A673 (cell line): Measurements from ENCODE around the gene SLC12A1. TPM values are rescaled to one million over a fixed set of nuclear protein-coding genes. Genes with fewer than 3 reads are reported as not detected.

Experiments
- BruUV-seq: library from RNA; stranded (reverse); fragments of 400-500 nt; replicated peaks from 2 replicates; lab custom pipeline; 2021; lab: Mats Ljungman, UMichigan
- CTCF ChIA-PET: fragments of 300-600 bp; sonication (Branson Sonifier 250); formaldehyde crosslinking; loops from one replicate; lab custom pipeline; 2022; ENCODE audit warnings: antibody characterized with exemption; lab: Charles Lee
- POLR2A ChIA-PET: fragments of 300-600 bp; sonication (Branson Sonifier 250); formaldehyde crosslinking; loops from one replicate; lab custom pipeline; 2022; ENCODE audit warnings: antibody characterized with exemption; ENCODE audit not compliant: low non-redundant PET; lab: Charles Lee
- DNase-seq: peaks from one replicate; pipeline ENCODE4 v3.0.0-alpha.2; 2015; ENCODE audit warnings: low spot score
- H3K27ac ChIP-seq: fragments of 200-600 bp; sonication (generic); 2 replicates; pipeline ENCODE4 v1.5.1; 2016; ENCODE audit warnings: mixed run types, low read depth, mild to moderate bottlenecking, mixed read lengths, antibody characterized with exemption, low read length; ENCODE audit not compliant: poor library complexity, severe bottlenecking
- H3K27me3 ChIP-seq: fragments of 200-600 bp; sonication (generic); replicated peaks from 2 replicates; pipeline ENCODE4 v1.6.1; 2017; ENCODE audit warnings: mixed run types, low read depth, mild to moderate bottlenecking, mixed read lengths, antibody characterized with exemption, low read length; ENCODE audit not compliant: insufficient read depth, poor library complexity
- H3K36me3 ChIP-seq: fragments of 200-600 bp; sonication (generic); 2 replicates; pipeline ENCODE4 v1.6.1; 2016; ENCODE audit warnings: mixed run types, mild to moderate bottlenecking, mixed read lengths, antibody characterized with exemption, low read length; ENCODE audit not compliant: insufficient read depth, poor library complexity, severe bottlenecking
- H3K4me1 ChIP-seq: fragments of 200-600 bp; sonication (generic); 2 replicates; pipeline ENCODE4 v1.6.1; 2017; ENCODE audit warnings: mixed run types, mild to moderate bottlenecking, mixed read lengths, antibody characterized with exemption, low read length; ENCODE audit not compliant: insufficient read depth, poor library complexity, severe bottlenecking
- H3K4me3 ChIP-seq: fragments of 200-600 bp; sonication (generic); 2 replicates; pipeline ENCODE4 v1.5.1; 2016; ENCODE audit warnings: low read depth, mixed run types, mild to moderate bottlenecking, mixed read lengths, low read length; ENCODE audit not compliant: poor library complexity, severe bottlenecking
- H3K9me3 ChIP-seq: fragments of 200-600 bp; sonication (generic); 2 replicates; pipeline ENCODE4 v1.6.1; 2016; ENCODE audit warnings: mixed run types, low read depth, mild to moderate bottlenecking, mixed read lengths, antibody characterized with exemption, low read length; ENCODE audit not compliant: poor library complexity, severe bottlenecking
- CTCF ChIP-seq: fragments of 300-800, 200-600 bp; sonication (generic); conservative IDR thresholded peaks from 2 replicates; pipeline ENCODE4 v1.5.1; 2017; ENCODE audit warnings: low read depth, mild to moderate bottlenecking, antibody characterized with exemption, low read length, moderate library complexity, mixed read lengths
- EZH2 ChIP-seq: fragments of 200-600 bp; sonication (generic); IDR thresholded peaks from 2 replicates; pipeline ENCODE4 v1.6.1; 2017; ENCODE audit warnings: borderline replicate concordance, low read depth, mild to moderate bottlenecking, mixed read lengths, antibody characterized with exemption, low read length; ENCODE audit not compliant: poor library complexity, severe bottlenecking
- intact Hi-C: fragments of 100-400 bp; cut with micrococcal nuclease; formaldehyde crosslinking; loops from one replicate; pipeline ENCODE4 v1.10.0; 2022; ENCODE audit not compliant: unreplicated experiment
- total RNA-seq: library from RNA; stranded (reverse); gene quantifications from 2 replicates; pipeline ENCODE4 v1.2.3, GENCODE V29; 2021

SLC12A1 gene
- total RNA-seq, 1 experiment from 2014 or later: not detected

GRCh38 chr15:48332642-48333034 lies 126.5 kb downstream of the SLC12A1 start:
- H3K27me3 ChIP-seq: no peaks in the 10 kb centered on the region
- intact Hi-C loops: no loop called here
- peaks cover 35% of the 10 kb centered on the region for H3K36me3 ChIP-seq
- H3K27ac ChIP-seq: peak overlapping the region; percentile 98
- no peak for DNase-seq
- H3K9me3 ChIP-seq: no peaks in the 10 kb centered on the region
- ChIA-PET POLR2A (no interaction called here), CTCF (no interaction called here)
- peak overlapping the region; percentile 84 for H3K4me3 ChIP-seq
- TSS peak; percentile 56 for BruUV-seq
- TF ChIP-seq EZH2: no peak
- no peak for TF ChIP-seq CTCF
- H3K4me1 ChIP-seq: peaks cover 17% of the 10 kb centered on the region

DNA sequence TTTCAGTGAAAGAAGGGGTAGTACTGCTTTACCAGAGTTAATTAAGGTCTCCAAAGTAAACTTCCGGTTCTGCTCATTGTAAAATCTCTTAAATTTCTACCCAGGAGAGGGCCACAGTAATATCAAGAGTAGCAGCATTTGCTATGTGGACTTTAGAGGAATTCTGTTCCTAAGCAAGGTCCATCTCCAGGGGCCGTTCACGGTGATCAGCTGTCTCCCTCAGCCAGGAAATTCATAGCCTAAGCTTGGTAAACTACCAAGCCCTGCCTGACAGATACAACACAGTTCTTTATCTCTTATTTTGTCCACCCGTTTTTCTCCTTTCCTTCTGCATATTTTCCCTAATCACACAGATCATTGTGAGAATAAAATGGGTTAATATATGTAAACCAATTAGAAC lies 127.4 kb downstream of the SLC12A1 start:
- no peaks in the 10 kb centered on the region for H3K27me3 ChIP-seq
- H3K9me3 ChIP-seq: no peaks in the 10 kb centered on the region
- H3K4me1 ChIP-seq: peaks cover 19% of the 10 kb centered on the region
- ChIA-PET CTCF (no interaction called here), POLR2A (no interaction called here)
- peak overlapping the region; percentile 98 for H3K27ac ChIP-seq
- peaks cover 43% of the 10 kb centered on the region for H3K36me3 ChIP-seq
- no peak for TF ChIP-seq CTCF
- no peak for TF ChIP-seq EZH2
- intact Hi-C loops: no loop called here
- peak; percentile 28 for DNase-seq
- peak overlapping the region; percentile 84 for H3K4me3 ChIP-seq
- BruUV-seq: no TSS peak

DNA sequence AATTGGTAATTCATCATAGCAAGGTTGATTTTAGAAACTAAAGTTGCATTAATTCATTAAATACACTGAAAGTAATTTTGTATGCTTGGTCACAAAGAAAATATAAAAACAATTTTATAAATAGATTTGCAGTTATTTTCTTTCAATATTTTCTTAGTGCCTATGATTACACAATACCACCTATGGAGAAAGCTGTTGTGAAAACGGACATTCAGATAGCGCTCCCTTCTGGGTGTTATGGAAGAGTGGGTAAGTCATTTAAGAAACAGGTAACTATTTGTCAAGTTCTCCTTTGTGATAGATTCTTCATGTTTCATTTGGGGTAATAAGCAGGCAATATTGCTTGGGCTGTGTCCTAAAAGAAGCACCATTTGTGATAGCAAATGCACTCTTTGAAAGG lies 128.2 kb downstream of the SLC12A1 start:
- H3K36me3 ChIP-seq: peaks cover 43% of the 10 kb centered on the region
- peak overlapping the region; percentile 84 for H3K4me3 ChIP-seq
- DNase-seq: peak; percentile 40
- POLR2A ChIA-PET: no interaction called here
- intact Hi-C loops: no loop called here
- no peaks in the 10 kb centered on the region for H3K9me3 ChIP-seq
- BruUV-seq: no TSS peak
- H3K4me1 ChIP-seq: peaks cover 26% of the 10 kb centered on the region
- CTCF ChIA-PET: no interaction called here
- H3K27me3 ChIP-seq: no peaks in the 10 kb centered on the region
- peak overlapping the region; percentile 22 for H3K27ac ChIP-seq
- TF ChIP-seq EZH2 (no peak), CTCF (peak; percentile 38; the same call in 1 of the 2 replicates)
